HEK293T (cell line): ENCODE results near the gene SYDE1.
"Not testable (repeated sequence)": the region's sequence is repeated elsewhere in the genome, so short reads cannot be mapped to it uniquely, and the experiment has no call there.

Experiments
- CTCF ChIA-PET: fragments of 350-600 bp; formaldehyde crosslinking; extraction: SDS; loops from one replicate; lab custom pipeline; 2021; ENCODE audit warnings: antibody characterized with exemption, inconsistent platforms; lab: Yijun Ruan, JAX
- POLR2A ChIA-PET: fragments of 350-600 bp; formaldehyde crosslinking; extraction: SDS; loops from one replicate; lab custom pipeline; 2020; ENCODE audit warnings: antibody characterized with exemption, inconsistent platforms; lab: Yijun Ruan, JAX
- DNase-seq: peaks from one replicate; pipeline ENCODE4 v3.0.0; 2012; ENCODE audit warnings: mixed read lengths; ENCODE audit errors: extremely low spot score
- ARNT ChIP-seq: fragments of 450-650 bp; IDR thresholded peaks from 2 replicates; pipeline ENCODE4 v1.6.1; 2017; ENCODE audit warnings: mild to moderate bottlenecking
- BHLHE40 ChIP-seq: fragments of 450-650 bp; IDR thresholded peaks from 2 replicates; pipeline ENCODE4 v1.6.1; 2016; ENCODE audit warnings: mild to moderate bottlenecking, moderate library complexity, borderline replicate concordance
- CTBP1 ChIP-seq: fragments of 450-650 bp; IDR thresholded peaks from 2 replicates; pipeline ENCODE4 v1.6.1; 2016; ENCODE audit warnings: borderline replicate concordance
- ELF4 ChIP-seq: fragments of 450-650 bp; IDR thresholded peaks from 2 replicates; pipeline ENCODE4 v1.6.1; 2017; ENCODE audit warnings: antibody characterized with exemption
- FOXA1 ChIP-seq: fragments of 450-650 bp; IDR thresholded peaks from 2 replicates; pipeline ENCODE4 v1.6.1; 2016; ENCODE audit warnings: mild to moderate bottlenecking
- FOXK2 ChIP-seq: fragments of 450-650 bp; IDR thresholded peaks from 2 replicates; pipeline ENCODE4 v1.6.1; 2016; ENCODE audit warnings: mild to moderate bottlenecking
- FOXM1 ChIP-seq: fragments of 450-650 bp; IDR thresholded peaks from 2 replicates; pipeline ENCODE4 v1.6.1; 2017; ENCODE audit warnings: mild to moderate bottlenecking, borderline replicate concordance
- HDGF ChIP-seq: fragments of 450-650 bp; IDR thresholded peaks from 2 replicates; pipeline ENCODE4 v1.6.1; 2017; ENCODE audit warnings: antibody characterized with exemption, borderline replicate concordance
- L3MBTL2 ChIP-seq: fragments of 450-650 bp; conservative IDR thresholded peaks from 2 replicates; pipeline ENCODE4 v1.6.1; 2016; ENCODE audit warnings: mild to moderate bottlenecking
- LEF1 ChIP-seq: fragments of 450-650 bp; IDR thresholded peaks from 2 replicates; pipeline ENCODE4 v1.6.1; 2017; ENCODE audit warnings: mild to moderate bottlenecking, borderline replicate concordance
- NFRKB ChIP-seq: fragments of 450-650 bp; IDR thresholded peaks from 2 replicates; pipeline ENCODE4 v1.6.1; 2016; ENCODE audit warnings: mild to moderate bottlenecking, moderate library complexity
- SP1 ChIP-seq: fragments of 450-650 bp; IDR thresholded peaks from 2 replicates; pipeline ENCODE4 v1.6.1; 2017
- SUZ12 ChIP-seq: fragments of 450-650 bp; IDR thresholded peaks from 2 replicates; pipeline ENCODE4 v1.6.1; 2016; ENCODE audit warnings: mild to moderate bottlenecking
- TARDBP ChIP-seq: fragments of 450-650 bp; IDR thresholded peaks from 2 replicates; pipeline ENCODE4 v1.6.1; 2016
- ZNF384 ChIP-seq: fragments of 450-650 bp; IDR thresholded peaks from 2 replicates; pipeline ENCODE4 v1.6.1; 2016
- TF ChIP-seq, protein P1 (sequence below): fragments of 450-650 bp; IDR thresholded peaks from 2 replicates; pipeline ENCODE4 v1.6.1; 2016

Gene SYDE1

GRCh38 chr19:15107061-15108010 is at the start of gene SYDE1:
Gene SYDE1 (plus strand): TSS chr19:15107401. CDS start chr19:15107434, 33 bp downstream.
- no peak for TF ChIP-seq NFRKB
- TF ChIP-seq ARNT: no peak
- TF ChIP-seq HDGF: no peak
- TF ChIP-seq ELF4: no peak; the same call in 1 of the 2 replicates
- no peak for TF ChIP-seq FOXK2
- TF ChIP-seq ZNF384: peak; percentile 90
- TF ChIP-seq SP1: no peak
- no peak for TF ChIP-seq FOXM1
- TF ChIP-seq, protein P1, sequence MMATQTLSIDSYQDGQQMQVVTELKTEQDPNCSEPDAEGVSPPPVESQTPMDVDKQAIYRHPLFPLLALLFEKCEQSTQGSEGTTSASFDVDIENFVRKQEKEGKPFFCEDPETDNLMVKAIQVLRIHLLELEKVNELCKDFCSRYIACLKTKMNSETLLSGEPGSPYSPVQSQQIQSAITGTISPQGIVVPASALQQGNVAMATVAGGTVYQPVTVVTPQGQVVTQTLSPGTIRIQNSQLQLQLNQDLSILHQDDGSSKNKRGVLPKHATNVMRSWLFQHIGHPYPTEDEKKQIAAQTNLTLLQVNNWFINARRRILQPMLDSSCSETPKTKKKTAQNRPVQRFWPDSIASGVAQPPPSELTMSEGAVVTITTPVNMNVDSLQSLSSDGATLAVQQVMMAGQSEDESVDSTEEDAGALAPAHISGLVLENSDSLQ: peak; percentile 87
- TF ChIP-seq LEF1: no peak
- CTCF ChIA-PET: interaction anchor here (0.6 to 0.8 kb wide), 4 partner anchors 13 to 1290 kb away, joined by 3 to 5 read pairs (median 3); no protein-coding TSS in a partner anchor
- POLR2A ChIA-PET: interaction anchor here (0.8 to 1.8 kb wide), 4 partner anchors 15 to 34 kb away, joined by 3 to 8 read pairs (median 4); a partner anchor contains a TSS
- peak; percentile 68 for DNase-seq

- no peak for TF ChIP-seq ELF4
- TF ChIP-seq HDGF: no peak
- TF ChIP-seq SP1: no peak
- no peak for TF ChIP-seq NFRKB
- no peak for TF ChIP-seq LEF1
- no peak for TF ChIP-seq FOXA1
- no peak for TF ChIP-seq SUZ12
- ChIA-PET CTCF (interaction anchor here (0.7 kb wide), 1 partner anchor 96 kb away, joined by 4 read pairs; no protein-coding TSS in a partner anchor), POLR2A (no interaction called here)
- DNase-seq: no peak
Measured at GRCh38 chr19:15062036-15062435, 45.2 kb upstream of the SYDE1 start.

GRCh38 chr19:15070386-15070785 is 36.8 kb upstream of the SYDE1 start:
- CTCF ChIA-PET, POLR2A ChIA-PET, DNase-seq: not testable (repeated sequence)

GRCh38 chr19:15072930-15073647 is 34.1 kb upstream of the SYDE1 start:
- no peak for DNase-seq
- POLR2A ChIA-PET: interaction anchor here (0.6 to 1.0 kb wide), 2 partner anchors 19 to 35 kb away, joined by 3 read pairs; no protein-coding TSS in a partner anchor
- CTCF ChIA-PET: interaction anchor here (0.6 to 1.6 kb wide), 3 partner anchors 10 to 77 kb away, joined by 4 to 8 read pairs (median 6); partner anchors contain the start of gene OR1I1
- TF ChIP-seq ZNF384 (no peak), SP1 (no peak), HDGF (no peak), CTBP1 (no peak), BHLHE40 (no peak), FOXK2 (no peak), ELF4 (no peak), SUZ12 (no peak), FOXA1 (no peak), LEF1 (no peak), TARDBP (no peak), ARNT (no peak), NFRKB (no peak), FOXM1 (no peak), L3MBTL2 (no peak)
- TF ChIP-seq, protein P1: no peak

DNA sequence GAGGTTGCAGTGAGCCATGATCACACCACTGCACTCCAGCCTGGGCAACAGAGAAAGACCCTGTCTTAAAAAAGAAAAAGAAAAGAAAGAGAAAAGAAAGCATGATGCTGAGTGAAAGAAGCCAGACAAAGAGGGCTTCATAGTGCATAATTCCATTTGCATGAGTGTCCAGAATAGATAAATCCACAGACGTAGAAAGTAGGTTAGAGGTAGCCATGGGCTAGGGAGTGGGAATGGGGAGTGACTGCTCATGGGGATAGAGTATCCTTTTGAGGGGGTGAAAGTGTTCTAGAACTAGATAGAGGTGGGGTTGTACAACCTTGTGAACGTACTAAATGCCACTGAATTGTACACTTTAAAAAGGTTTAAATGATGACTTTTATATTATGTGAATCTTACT is 32.8 kb upstream of the SYDE1 start:
- POLR2A ChIA-PET: no interaction called here
- CTCF ChIA-PET: interaction anchor here (0.6 kb wide), 1 partner anchor 18 kb away, joined by 4 read pairs; no protein-coding TSS in a partner anchor
- TF ChIP-seq LEF1 (no peak), ELF4 (no peak), CTBP1 (no peak), SP1 (no peak), ZNF384 (no peak), NFRKB (no peak), ARNT (no peak), SUZ12 (no peak), TARDBP (no peak), HDGF (no peak), FOXA1 (no peak), L3MBTL2 (no peak), BHLHE40 (no peak), FOXM1 (no peak), FOXK2 (no peak)
- TF ChIP-seq, protein P1: no peak
- no peak for DNase-seq
